Panc1 (cell line): ENCODE results near the gene KCNK10. TPM values are rescaled to one million over a fixed set of nuclear protein-coding genes. Genes with fewer than 3 reads are reported as not detected.

Experiments
- ATAC-seq: fragments of 200-7000 bp; cut with Tn5 transposase; 2 replicates; pipeline ENCODE4 v1.9.1; 2020; ENCODE audit warnings: mild to moderate bottlenecking, moderate library complexity
- BruUV-seq: library from RNA; stranded (reverse); fragments of 400-500 nt; replicated peaks from 2 replicates; lab custom pipeline; 2021; lab: Mats Ljungman, UMichigan
- CTCF ChIA-PET: fragments of 300-600 bp; sonication (Branson Sonifier 250); formaldehyde crosslinking; loops from one replicate; lab custom pipeline; 2022; ENCODE audit warnings: antibody characterized with exemption; lab: Charles Lee
- POLR2A ChIA-PET: fragments of 300-600 bp; sonication (Branson Sonifier 250); formaldehyde crosslinking; loops from one replicate; lab custom pipeline; 2022; ENCODE audit warnings: antibody characterized with exemption; lab: Charles Lee
- DNase-seq: peaks from one replicate; pipeline ENCODE4 v3.0.0-alpha.2; 2010; ENCODE audit warnings: low read depth, low spot score
- H3K27ac ChIP-seq: 2 replicates; pipeline ENCODE4 v1.5.1; 2011; ENCODE audit warnings: mild to moderate bottlenecking, low read length, inconsistent platforms
- H3K27me3 ChIP-seq: fragments of 200-500 bp; sonication (Bioruptor generic); 2 replicates; pipeline ENCODE4 v1.6.0; 2014; ENCODE audit warnings: low read length, inconsistent platforms; ENCODE audit not compliant: control insufficient read depth, insufficient read depth
- H3K36me3 ChIP-seq: fragments of 200-500 bp; sonication (Bioruptor generic); 2 replicates; pipeline ENCODE4 v1.5.1; 2014; ENCODE audit warnings: inconsistent platforms, mild to moderate bottlenecking, low read length, moderate library complexity; ENCODE audit not compliant: control insufficient read depth, insufficient read depth
- H3K4me1 ChIP-seq: 2 replicates; pipeline ENCODE4 v1.5.1; 2011; ENCODE audit warnings: inconsistent platforms, mild to moderate bottlenecking, low read length, moderate library complexity; ENCODE audit not compliant: control insufficient read depth, insufficient read depth
- H3K4me3 ChIP-seq, 2 experiments: 2 replicates each; pipeline ENCODE4 v1.5.1; 2011 to 2012; ENCODE audit warnings: low read depth in 2 of 2, low read length in 2 of 2, mild to moderate bottlenecking in 2 of 2, inconsistent platforms in 1 of 2, moderate library complexity in 1 of 2
- H3K9me3 ChIP-seq: fragments of 200-500 bp; sonication (Bioruptor generic); 2 replicates; pipeline ENCODE4 v1.5.1; 2014; ENCODE audit warnings: low read depth, mild to moderate bottlenecking, inconsistent platforms, low read length, moderate library complexity; ENCODE audit not compliant: control insufficient read depth, insufficient read depth
- POLR2AphosphoS5 ChIP-seq: IDR thresholded peaks from 2 replicates; pipeline ENCODE4 v1.6.1; 2012; ENCODE audit warnings: mild to moderate bottlenecking, low read depth, low read length, moderate library complexity
- REST ChIP-seq, 2 experiments: IDR thresholded peaks; 2 replicates each; pipeline ENCODE4 v1.6.1; 2011 to 2012; ENCODE audit warnings: low read depth in 2 of 2, control low read depth in 1 of 2, low read length in 1 of 2, mild to moderate bottlenecking in 1 of 2, moderate library complexity in 1 of 2; ENCODE audit not compliant: insufficient read depth in 1 of 2
- SIN3A ChIP-seq: IDR thresholded peaks from 2 replicates; pipeline ENCODE4 v1.6.1; 2012; ENCODE audit warnings: low read depth, mild to moderate bottlenecking, low read length, moderate library complexity, borderline replicate concordance; ENCODE audit not compliant: insufficient read depth
- TCF7L2 ChIP-seq: IDR thresholded peaks from 2 replicates; pipeline ENCODE4 v1.6.1; 2011; ENCODE audit warnings: mild to moderate bottlenecking, low read depth, low read length, inconsistent platforms
- in situ Hi-C: cut with HindIII; loops from 2 replicates; pipeline ENCODE4 v1.10.0; 2016; ENCODE audit warnings: low sequenced_read_pairs, low pct_unique_long_range_greater_than_20kb
- intact Hi-C: fragments of 100-400 bp; cut with micrococcal nuclease; formaldehyde crosslinking; loops from one replicate; pipeline ENCODE4 v1.10.0; 2022; ENCODE audit not compliant: unreplicated experiment
- total RNA-seq: library from RNA; stranded (reverse); gene quantifications from one replicate; pipeline ENCODE4 v1.2.1, GENCODE V29; 2021; ENCODE audit not compliant: unreplicated experiment
- TF ChIP-seq, protein P1 (sequence below): fragments of 450-650 bp; IDR thresholded peaks from 2 replicates; pipeline ENCODE4 v1.5.1; 2017; ENCODE audit warnings: mild to moderate bottlenecking

The KCNK10 gene
- total RNA-seq, 1 experiment from 2014 or later, result 0.28 TPM

DNA sequence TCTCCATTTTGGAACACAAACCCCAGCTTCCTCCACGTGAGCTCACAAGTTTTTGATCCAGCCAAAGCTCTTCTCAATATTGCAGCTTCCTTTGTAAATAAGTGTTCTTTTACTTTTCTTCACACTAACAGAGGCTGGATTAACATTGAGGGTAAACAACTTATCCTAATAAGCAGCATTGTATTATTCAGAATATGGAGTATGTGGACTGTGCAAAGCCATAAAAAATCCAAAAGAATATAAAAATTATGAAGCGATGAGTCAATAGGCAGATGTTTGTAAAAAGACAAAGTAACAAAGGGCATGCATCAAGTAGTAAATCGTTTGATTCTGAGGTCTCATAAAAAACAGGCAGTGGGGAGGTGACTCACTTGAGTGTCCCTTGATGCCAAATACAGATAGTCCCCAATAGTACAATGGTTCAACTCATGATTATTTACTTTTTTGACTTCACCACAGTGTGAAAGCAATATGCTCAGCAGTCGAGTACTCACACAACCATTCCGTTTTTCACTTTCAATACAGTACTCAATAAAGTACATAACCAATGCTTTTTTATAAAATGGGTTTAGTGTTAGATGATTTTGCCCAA lies 23.1 kb upstream of the KCNK10 start:
- intact Hi-C loops (no loop called here), in situ Hi-C loops (no loop called here)
- no peaks in the 10 kb centered on the region for H3K9me3 ChIP-seq
- no peaks in the 10 kb centered on the region; the same call in 1 of the 2 replicates for H3K4me1 ChIP-seq
- no peaks in the 10 kb centered on the region for H3K27me3 ChIP-seq
- ATAC-seq (peak; percentile 96), DNase-seq (no peak)
- H3K4me3 ChIP-seq, result no peak overlapping the region
- ChIA-PET POLR2A (no interaction called here), CTCF (interaction anchor here (0.7 kb wide), 1 partner anchor 156 kb away, joined by 3 read pairs; no protein-coding TSS in a partner anchor)
- no peaks in the 10 kb centered on the region for H3K36me3 ChIP-seq
- BruUV-seq, result no TSS peak
- TF ChIP-seq SIN3A (no peak), TCF7L2 (peak; percentile 54; the same call in 1 of the 2 replicates), REST (IDR thresholded peaks at IDR 0.05; ENCODE audit: insufficient read depth in 1 of 2, low read depth in 2 of 2, low read length in 1 of 2) (no peak)
- no peak overlapping the region for H3K27ac ChIP-seq

DNA sequence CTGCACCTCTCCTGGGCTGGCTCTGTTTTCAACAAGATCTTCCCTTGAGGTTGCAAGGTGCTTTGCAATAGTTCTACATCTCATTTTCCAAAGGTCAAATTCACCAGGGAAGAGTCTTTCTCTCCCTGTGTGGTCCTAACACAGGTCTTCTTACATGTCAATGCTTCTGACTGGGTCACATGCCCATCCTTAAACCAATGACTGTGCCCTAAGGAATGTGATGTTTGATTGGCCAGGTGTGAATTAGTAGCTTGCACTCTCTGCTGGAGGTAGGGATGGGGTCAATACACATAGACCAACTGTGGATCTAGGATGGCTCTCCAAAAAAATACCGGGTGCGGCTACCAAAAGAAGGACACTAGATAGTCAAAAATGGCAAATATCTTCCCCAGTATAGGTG lies 19.9 kb upstream of the KCNK10 start:
- no peak overlapping the region for H3K27ac ChIP-seq
- no peak for ATAC-seq
- POLR2A ChIA-PET, result no interaction called here
- CTCF ChIA-PET, result no interaction called here
- in situ Hi-C loops, result no loop called here
- BruUV-seq, result no TSS peak
- no peak for DNase-seq
- no peaks in the 10 kb centered on the region for H3K36me3 ChIP-seq
- H3K9me3 ChIP-seq, result no peaks in the 10 kb centered on the region
- no peak overlapping the region for H3K4me3 ChIP-seq
- H3K4me1 ChIP-seq, result no peaks in the 10 kb centered on the region; the same call in 1 of the 2 replicates
- TF ChIP-seq SIN3A (no peak), TCF7L2 (no peak), REST (IDR thresholded peaks at IDR 0.05; ENCODE audit: insufficient read depth in 1 of 2, low read depth in 2 of 2, low read length in 1 of 2) (no peak), POLR2AphosphoS5 (no peak)
- TF ChIP-seq, protein P1, sequence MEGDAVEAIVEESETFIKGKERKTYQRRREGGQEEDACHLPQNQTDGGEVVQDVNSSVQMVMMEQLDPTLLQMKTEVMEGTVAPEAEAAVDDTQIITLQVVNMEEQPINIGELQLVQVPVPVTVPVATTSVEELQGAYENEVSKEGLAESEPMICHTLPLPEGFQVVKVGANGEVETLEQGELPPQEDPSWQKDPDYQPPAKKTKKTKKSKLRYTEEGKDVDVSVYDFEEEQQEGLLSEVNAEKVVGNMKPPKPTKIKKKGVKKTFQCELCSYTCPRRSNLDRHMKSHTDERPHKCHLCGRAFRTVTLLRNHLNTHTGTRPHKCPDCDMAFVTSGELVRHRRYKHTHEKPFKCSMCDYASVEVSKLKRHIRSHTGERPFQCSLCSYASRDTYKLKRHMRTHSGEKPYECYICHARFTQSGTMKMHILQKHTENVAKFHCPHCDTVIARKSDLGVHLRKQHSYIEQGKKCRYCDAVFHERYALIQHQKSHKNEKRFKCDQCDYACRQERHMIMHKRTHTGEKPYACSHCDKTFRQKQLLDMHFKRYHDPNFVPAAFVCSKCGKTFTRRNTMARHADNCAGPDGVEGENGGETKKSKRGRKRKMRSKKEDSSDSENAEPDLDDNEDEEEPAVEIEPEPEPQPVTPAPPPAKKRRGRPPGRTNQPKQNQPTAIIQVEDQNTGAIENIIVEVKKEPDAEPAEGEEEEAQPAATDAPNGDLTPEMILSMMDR, result no peak
- no peaks in the 10 kb centered on the region for H3K27me3 ChIP-seq
- intact Hi-C loops, result no loop called here
